Dendritic cell treated with granulocyte-macrophage colony-stimulating factor and Interleukin-4, amounts not matched to agents 40 ng/mL and 50 ng/mL, for 4 days (primary cell): ENCODE measurements around the gene TNNI2.

Source experiments
- H3K27ac Mint-ChIP-seq: one replicate; pipeline ENCODE4 v1.8.0; 2022; ENCODE audit warnings: mild to moderate bottlenecking, mixed read lengths
- H3K27me3 Mint-ChIP-seq: one replicate; pipeline ENCODE4 v1.8.0; 2022; ENCODE audit warnings: mild to moderate bottlenecking, mixed read lengths
- H3K36me3 Mint-ChIP-seq: one replicate; pipeline ENCODE4 v1.8.0; 2022; ENCODE audit warnings: low read depth, mixed read lengths
- H3K4me1 Mint-ChIP-seq: one replicate; pipeline ENCODE4 v1.8.0; 2022; ENCODE audit warnings: low read depth, mixed read lengths
- H3K4me3 Mint-ChIP-seq: one replicate; pipeline ENCODE4 v1.8.0; 2022; ENCODE audit warnings: mild to moderate bottlenecking, moderate library complexity, mixed read lengths
- H3K9me3 Mint-ChIP-seq: one replicate; pipeline ENCODE4 v1.8.0; 2022; ENCODE audit warnings: mixed read lengths
- intact Hi-C: fragments of 100-400 bp; cut with micrococcal nuclease; formaldehyde crosslinking; loops from one replicate; pipeline ENCODE4 v1.15.0; 2022

TNNI2 gene

GRCh38 chr11:1825785-1826451, 12.9 kb upstream of the TNNI2 start:
- Mint-ChIP-seq H3K27ac (no peak overlapping the region), H3K4me3 (no peak overlapping the region), H3K27me3 (peaks cover 82% of the 10 kb centered on the region), H3K9me3 (peaks cover 12% of the 10 kb centered on the region), H3K4me1 (peaks cover 11% of the 10 kb centered on the region), H3K36me3 (no peaks in the 10 kb centered on the region)
- intact Hi-C loops = no loop called here

- intact Hi-C loops = no loop called here
These were observed 12.2 kb upstream of the TNNI2 start for GRCh38 chr11:1826552-1827094.

GRCh38 chr11:1827095-1827813, 11.5 kb upstream of the TNNI2 start:
- Mint-ChIP-seq H3K9me3 (no peaks in the 10 kb centered on the region), H3K36me3 (no peaks in the 10 kb centered on the region), H3K4me3 (no peak overlapping the region), H3K4me1 (peaks cover 16% of the 10 kb centered on the region), H3K27ac (no peak overlapping the region), H3K27me3 (peaks cover 81% of the 10 kb centered on the region)
- intact Hi-C loops = no loop called here

More at GRCh38 chr11:1826552-1827094, 12.2 kb upstream of the TNNI2 start:
- Mint-ChIP-seq H3K27ac (no peak overlapping the region), H3K36me3 (no peaks in the 10 kb centered on the region), H3K4me3 (no peak overlapping the region), H3K27me3 (peaks cover 81% of the 10 kb centered on the region), H3K4me1 (peaks cover 11% of the 10 kb centered on the region), H3K9me3 (peaks cover 5% of the 10 kb centered on the region)

GRCh38 chr11:1827931-1828330, 10.8 kb upstream of the TNNI2 start:
- Mint-ChIP-seq H3K36me3 (no peaks in the 10 kb centered on the region), H3K9me3 (no peaks in the 10 kb centered on the region), H3K27ac (no peak overlapping the region), H3K27me3 (peaks cover 74% of the 10 kb centered on the region), H3K4me1 (peaks cover 15% of the 10 kb centered on the region), H3K4me3 (no peak overlapping the region)
- intact Hi-C loops = no loop called here

- intact Hi-C loops = no loop called here
- peaks cover 21% of the 10 kb centered on the region for H3K4me1 Mint-ChIP-seq
These were observed 10.2 kb upstream of the TNNI2 start for GRCh38 chr11:1828542-1828941.

GRCh38 chr11:1829039-1829820, 9.6 kb upstream of the TNNI2 start:
- H3K27ac Mint-ChIP-seq = no peak overlapping the region
- no peak overlapping the region for H3K4me3 Mint-ChIP-seq
- intact Hi-C loops = no loop called here
- no peaks in the 10 kb centered on the region for H3K36me3 Mint-ChIP-seq
- peaks cover 22% of the 10 kb centered on the region for H3K4me1 Mint-ChIP-seq
- no peaks in the 10 kb centered on the region for H3K9me3 Mint-ChIP-seq
- peaks cover 75% of the 10 kb centered on the region for H3K27me3 Mint-ChIP-seq

More at GRCh38 chr11:1828542-1828941, 10.2 kb upstream of the TNNI2 start:
- no peaks in the 10 kb centered on the region for H3K9me3 Mint-ChIP-seq
- H3K36me3 Mint-ChIP-seq = no peaks in the 10 kb centered on the region
- H3K27ac Mint-ChIP-seq = no peak overlapping the region
- H3K4me3 Mint-ChIP-seq = no peak overlapping the region
- peaks cover 75% of the 10 kb centered on the region for H3K27me3 Mint-ChIP-seq

- Mint-ChIP-seq H3K27ac (no peak overlapping the region), H3K27me3 (peaks cover 77% of the 10 kb centered on the region), H3K4me3 (no peak overlapping the region), H3K4me1 (peaks cover 22% of the 10 kb centered on the region), H3K36me3 (no peaks in the 10 kb centered on the region), H3K9me3 (no peaks in the 10 kb centered on the region)
- intact Hi-C loops = no loop called here
These were observed 8.8 kb upstream of the TNNI2 start for GRCh38 chr11:1830004-1830321.

- H3K4me3 Mint-ChIP-seq = no peak overlapping the region
- H3K4me1 Mint-ChIP-seq = peaks cover 22% of the 10 kb centered on the region
- intact Hi-C loops = no loop called here
- H3K36me3 Mint-ChIP-seq = no peaks in the 10 kb centered on the region
- no peak overlapping the region for H3K27ac Mint-ChIP-seq
- H3K27me3 Mint-ChIP-seq = peaks cover 83% of the 10 kb centered on the region
- no peaks in the 10 kb centered on the region for H3K9me3 Mint-ChIP-seq
These were observed 8.2 kb upstream of the TNNI2 start for GRCh38 chr11:1830322-1831223.

GRCh38 chr11:1831338-1832210, 7.2 kb upstream of the TNNI2 start:
- Mint-ChIP-seq H3K27ac (no peak overlapping the region), H3K9me3 (no peaks in the 10 kb centered on the region), H3K4me1 (peaks cover 22% of the 10 kb centered on the region), H3K36me3 (no peaks in the 10 kb centered on the region), H3K4me3 (no peak overlapping the region), H3K27me3 (peaks cover 84% of the 10 kb centered on the region)
- intact Hi-C loops = loop anchor here (1.0 to 2.0 kb wide), 3 partner anchors 125 to 319 kb away; no protein-coding TSS in a partner anchor

GRCh38 chr11:1832211-1832919, 6.4 kb upstream of the TNNI2 start:
- no peaks in the 10 kb centered on the region for H3K36me3 Mint-ChIP-seq
- peaks cover 24% of the 10 kb centered on the region for H3K4me1 Mint-ChIP-seq
- no peaks in the 10 kb centered on the region for H3K9me3 Mint-ChIP-seq
- no peak overlapping the region for H3K27ac Mint-ChIP-seq
- intact Hi-C loops = loop anchor here (1.0 to 2.0 kb wide), 3 partner anchors 126 to 318 kb away; no protein-coding TSS in a partner anchor
- peak overlapping the region; percentile 30 for H3K4me3 Mint-ChIP-seq
- H3K27me3 Mint-ChIP-seq = peaks cover 81% of the 10 kb centered on the region

- Mint-ChIP-seq H3K9me3 (no peaks in the 10 kb centered on the region), H3K4me1 (peaks cover 29% of the 10 kb centered on the region), H3K27me3 (peaks cover 77% of the 10 kb centered on the region), H3K4me3 (peak overlapping the region; percentile 4), H3K36me3 (no peaks in the 10 kb centered on the region), H3K27ac (no peak overlapping the region)
- intact Hi-C loops = loop anchor here (1.0 to 2.0 kb wide), 3 partner anchors 127 to 318 kb away; no protein-coding TSS in a partner anchor
These were observed 5.9 kb upstream of the TNNI2 start for GRCh38 chr11:1832920-1833295.

- Mint-ChIP-seq H3K27me3 (peaks cover 65% of the 10 kb centered on the region), H3K9me3 (no peaks in the 10 kb centered on the region), H3K36me3 (no peaks in the 10 kb centered on the region), H3K4me3 (no peak overlapping the region), H3K27ac (no peak overlapping the region), H3K4me1 (peaks cover 41% of the 10 kb centered on the region)
- intact Hi-C loops = no loop called here
These were observed 4.6 kb upstream of the TNNI2 start for GRCh38 chr11:1834062-1834610.
